Stimulated activated CD4-positive, alpha-beta T cell treated with anti-CD3 and anti-CD28 coated beads, Interleukin-1b, Interleukin-23, amount 100 ng/mL, for 1 hour (primary cell): ENCODE data around the gene LMO1.

ENCODE experiments used
- DNase-seq, 2 donors: peaks; one replicate each; pipeline ENCODE4 v3.0.0-alpha.2; 2020; ENCODE audit warnings: low read depth in 2 of 2

LMO1 gene

GRCh38 chr11:8204025-8204424, 59.7 kb downstream of the LMO1 start:
- DNase-seq, result no peak

- DNase-seq, result no peak
Measured at GRCh38 chr11:8203414-8203715, 60.3 kb downstream of the LMO1 start.

- no peak for DNase-seq
Measured at GRCh38 chr11:8202516-8203413, 60.9 kb downstream of the LMO1 start.

- no peak for DNase-seq
Measured at GRCh38 chr11:8201644-8202365, 61.9 kb downstream of the LMO1 start.

- DNase-seq, result no peak
Measured at GRCh38 chr11:8199676-8200075, 64.0 kb downstream of the LMO1 start.

GRCh38 chr11:8196749-8197148, 66.9 kb downstream of the LMO1 start:
- no peak for DNase-seq

GRCh38 chr11:8194956-8195355, 68.7 kb downstream of the LMO1 start:
- no peak for DNase-seq

GRCh38 chr11:8192896-8193209, 70.8 kb downstream of the LMO1 start:
- DNase-seq, result no peak

GRCh38 chr11:8192016-8192895, 71.4 kb downstream of the LMO1 start:
- no peak for DNase-seq

GRCh38 chr11:8190431-8190830, 73.2 kb downstream of the LMO1 start:
- DNase-seq, result no peak

GRCh38 chr11:8186429-8186828, 77.2 kb downstream of the LMO1 start:
- DNase-seq, result no peak

- DNase-seq, result no peak
Measured at GRCh38 chr11:8183111-8183510, 80.6 kb downstream of the LMO1 start.

- no peak for DNase-seq
Measured at GRCh38 chr11:8180469-8180868, 83.2 kb downstream of the LMO1 start.

GRCh38 chr11:8178297-8178696, 85.4 kb downstream of the LMO1 start:
- no peak for DNase-seq

- DNase-seq, result no peak
Measured at GRCh38 chr11:8177136-8177535, 86.5 kb downstream of the LMO1 start.
